GM12801 (cell line): ENCODE data around the gene IKZF2.

Experiments
- CTCF ChIP-seq: IDR thresholded peaks from one replicate; pipeline ENCODE4 v1.5.1; 2011; ENCODE audit warnings: control low read depth; ENCODE audit not compliant: insufficient read length; ENCODE audit errors: extremely low read depth

The IKZF2 gene

GRCh38 chr2:212977152-212977551 lies 174.3 kb downstream of the IKZF2 start:
- no peak for TF ChIP-seq CTCF

DNA sequence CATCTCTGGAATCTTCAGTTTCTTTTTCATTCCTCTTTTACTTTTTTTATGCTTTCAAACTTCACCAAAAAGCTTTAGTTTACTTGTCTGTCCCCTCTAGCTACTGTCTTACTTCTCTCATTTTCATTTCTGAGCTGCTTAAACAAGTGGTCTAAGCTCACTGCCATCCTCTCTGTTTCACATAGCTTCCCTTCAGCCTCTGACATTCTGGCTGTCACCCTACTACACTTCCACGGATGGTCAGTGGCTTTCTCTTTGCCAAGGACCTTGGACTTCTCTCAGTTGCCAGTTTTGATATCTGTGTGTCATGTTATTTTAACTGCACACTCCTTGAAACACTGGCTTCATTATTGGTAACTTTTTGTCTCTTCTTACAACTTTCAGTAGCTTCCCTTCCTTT lies 176.1 kb downstream of the IKZF2 start:
- TF ChIP-seq CTCF, result no peak

DNA sequence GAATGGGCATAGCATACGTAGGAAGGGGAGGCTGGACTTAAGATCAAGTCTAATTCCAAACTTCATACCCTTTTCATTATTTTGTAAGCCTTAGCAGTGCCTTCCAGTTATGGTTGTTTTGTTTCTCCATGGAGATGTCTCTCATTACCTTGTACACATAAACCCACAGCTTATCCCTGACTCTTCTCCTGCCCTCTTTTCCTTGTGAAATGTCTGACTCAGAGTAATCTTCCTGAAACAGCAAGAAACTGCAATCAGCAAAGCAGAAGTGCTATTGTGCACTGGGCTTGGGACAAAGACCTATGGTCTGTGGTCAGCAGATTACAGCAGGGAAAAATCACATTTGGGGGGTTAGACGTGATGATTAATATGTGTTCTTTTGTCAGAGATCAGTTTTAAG lies 176.7 kb downstream of the IKZF2 start:
- no peak for TF ChIP-seq CTCF

GRCh38 chr2:212973347-212973746 lies 178.1 kb downstream of the IKZF2 start:
- TF ChIP-seq CTCF, result no peak

GRCh38 chr2:212970132-212970531 lies 181.3 kb downstream of the IKZF2 start:
- no peak for TF ChIP-seq CTCF

- no peak for TF ChIP-seq CTCF
Observed at GRCh38 chr2:212968284-212969081, 182.9 kb downstream of the IKZF2 start.

GRCh38 chr2:212966884-212967283 lies 184.5 kb downstream of the IKZF2 start:
- no peak for TF ChIP-seq CTCF
